CD4-positive, alpha-beta T cell treated with Interleukin-12 subunit alpha and Interleukin-12 subunit beta, for 1 hour (primary cell): Measurements from ENCODE around the gene CMSS1.

Source experiments
- DNase-seq: peaks from one replicate; pipeline ENCODE4 v3.0.0-alpha.2; 2020

The CMSS1 gene

GRCh38 chr3:100003609-100004503, 186.2 kb downstream of the CMSS1 start:
- no peak for DNase-seq

GRCh38 chr3:100004931-100005330, 187.3 kb downstream of the CMSS1 start:
- no peak for DNase-seq

GRCh38 chr3:100005665-100006393, 188.2 kb downstream of the CMSS1 start:
- DNase-seq = no peak

- DNase-seq = no peak
These were observed 189.1 kb downstream of the CMSS1 start for GRCh38 chr3:100006570-100007271.

GRCh38 chr3:100007313-100007712, 189.7 kb downstream of the CMSS1 start:
- DNase-seq = no peak

DNA sequence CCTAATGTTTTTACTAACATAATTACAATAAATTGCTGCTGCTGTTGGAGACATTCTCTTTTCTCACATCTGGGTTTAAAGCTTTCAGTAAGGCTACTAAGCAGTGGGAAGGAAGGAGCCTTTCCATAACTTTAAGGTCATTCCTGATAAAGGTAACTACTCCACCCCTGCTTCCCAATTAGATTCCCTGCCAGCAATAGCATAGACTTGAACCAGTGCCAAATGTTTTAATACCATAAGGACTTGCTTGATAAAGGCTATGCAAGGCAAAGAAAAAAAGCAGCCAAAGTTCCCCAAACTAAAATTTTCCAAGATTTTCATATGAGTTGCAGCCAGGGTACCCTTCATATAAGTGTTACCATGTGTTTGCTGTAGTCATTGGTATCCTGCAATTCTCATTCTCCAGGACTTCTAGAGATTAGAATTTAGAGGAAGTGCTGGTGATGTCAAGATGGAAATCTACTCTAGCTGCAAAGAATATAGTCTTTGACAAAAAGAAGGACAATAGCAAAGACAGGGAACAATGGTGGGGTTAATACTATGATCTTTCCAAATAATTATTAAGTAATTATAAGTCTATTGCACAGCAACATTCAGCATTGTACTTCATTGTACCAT, 190.5 kb downstream of the CMSS1 start:
- DNase-seq = no peak

DNA sequence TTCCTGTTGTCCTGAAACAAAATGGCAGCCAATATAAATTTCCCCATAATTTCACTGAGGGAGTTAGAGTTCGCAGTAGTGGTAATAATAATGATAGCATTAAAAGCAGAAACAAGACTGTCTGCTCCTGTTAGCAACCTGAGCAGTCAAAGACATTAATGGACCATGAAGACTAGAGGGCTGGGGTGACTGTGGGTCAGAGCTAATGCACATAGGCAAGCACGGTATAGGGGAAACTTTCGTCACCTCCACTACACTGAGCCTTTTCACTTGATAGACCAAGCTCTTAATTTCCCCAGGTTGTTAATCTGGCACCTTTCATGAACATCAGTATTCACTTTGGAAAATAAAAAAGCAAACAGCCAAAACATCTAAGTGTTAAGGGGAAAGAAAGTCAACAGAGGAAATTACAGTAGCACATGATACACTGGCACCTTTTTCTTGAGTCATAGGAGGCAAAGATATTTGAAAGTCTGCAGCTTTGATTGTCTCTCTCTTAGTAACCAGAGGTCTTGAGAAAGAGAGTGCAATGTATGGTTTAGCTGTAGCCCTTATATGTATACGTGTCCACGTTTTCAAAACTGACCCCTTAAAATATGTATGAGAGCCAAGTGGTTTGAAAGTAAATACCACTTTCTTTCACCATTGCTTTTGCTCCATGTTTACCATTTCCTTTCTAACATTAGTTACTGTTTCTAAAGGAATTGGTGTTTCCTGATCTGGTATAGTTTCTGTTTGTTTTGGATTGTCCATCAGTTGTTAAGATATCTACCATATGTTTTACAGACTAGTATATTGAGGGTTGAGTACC, 191.8 kb downstream of the CMSS1 start:
- DNase-seq = no peak

DNA sequence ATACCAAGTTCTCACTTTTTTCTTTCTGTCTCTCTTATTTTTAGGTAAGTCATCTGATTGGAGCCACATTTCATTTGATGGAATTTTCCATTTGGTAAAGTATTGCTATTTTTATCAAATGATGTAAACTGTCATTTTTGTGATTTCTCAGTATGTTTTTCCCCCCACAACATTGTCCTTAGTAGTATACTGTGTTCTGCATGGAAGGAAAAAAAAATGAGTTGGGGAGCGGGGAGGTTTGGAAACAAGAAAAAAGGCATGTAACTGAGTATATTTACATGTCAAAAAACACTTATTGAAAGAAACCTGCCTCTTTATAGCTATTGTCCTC, 192.4 kb downstream of the CMSS1 start:
- no peak for DNase-seq

DNA sequence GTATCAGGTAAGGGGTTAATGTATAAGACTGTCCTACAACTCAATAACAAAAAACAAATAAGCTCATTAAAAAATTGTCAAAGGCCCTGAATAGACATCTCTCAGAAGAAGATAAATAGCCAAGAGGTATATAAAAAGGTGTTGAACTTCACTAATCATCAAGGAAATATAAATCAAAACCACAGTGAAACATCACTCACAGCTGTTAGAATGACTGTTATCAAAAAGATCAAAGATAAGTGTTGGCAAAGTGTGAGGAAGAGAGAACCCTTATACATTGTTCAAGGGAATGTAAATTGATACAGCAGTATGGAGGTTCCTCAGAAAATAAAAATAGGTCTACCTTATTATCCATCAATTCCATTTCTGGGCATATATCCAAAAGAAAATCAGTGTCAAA, 201.1 kb downstream of the CMSS1 start:
- DNase-seq = no peak

- DNase-seq = no peak
These were observed 202.1 kb downstream of the CMSS1 start for GRCh38 chr3:100019719-100020118.

DNA sequence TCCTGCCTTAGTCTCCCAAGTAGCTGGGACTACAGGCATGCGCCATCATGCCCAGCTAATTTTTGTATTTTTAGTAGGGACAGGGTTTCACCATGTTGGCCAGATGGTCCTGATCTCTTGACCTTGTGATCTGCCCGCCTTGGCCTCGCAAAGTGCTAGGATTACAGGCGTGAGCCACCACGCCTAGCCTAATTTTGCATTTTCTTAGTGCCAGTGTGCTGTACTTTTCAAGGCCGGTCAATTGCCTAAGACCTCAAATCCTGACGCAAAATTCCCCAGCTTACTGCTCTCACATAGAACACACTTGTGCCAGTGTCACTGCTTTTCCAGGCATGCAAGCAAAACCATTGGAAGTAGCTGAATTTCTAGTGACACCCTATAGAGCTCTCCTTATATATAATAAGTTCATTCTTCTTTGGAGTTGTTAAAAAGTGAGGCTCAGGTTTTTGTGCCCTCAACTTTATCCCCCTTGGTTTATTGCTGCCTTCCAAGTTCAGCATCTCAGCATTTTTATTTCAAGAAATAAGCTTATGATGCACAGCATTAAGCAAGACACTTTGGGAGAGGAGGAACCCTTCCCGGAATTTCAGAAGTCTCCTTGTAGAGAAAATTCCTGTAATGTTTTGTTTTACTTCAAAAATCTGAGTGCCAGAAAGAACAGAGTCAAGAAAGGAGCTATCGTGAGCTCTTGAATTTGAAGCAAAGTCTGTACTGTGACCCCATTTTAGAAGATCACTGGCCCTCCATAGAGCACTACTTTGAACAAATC, 203.4 kb downstream of the CMSS1 start:
- DNase-seq = no peak

- no peak for DNase-seq
These were observed 204.8 kb downstream of the CMSS1 start for GRCh38 chr3:100022506-100022905.

DNA sequence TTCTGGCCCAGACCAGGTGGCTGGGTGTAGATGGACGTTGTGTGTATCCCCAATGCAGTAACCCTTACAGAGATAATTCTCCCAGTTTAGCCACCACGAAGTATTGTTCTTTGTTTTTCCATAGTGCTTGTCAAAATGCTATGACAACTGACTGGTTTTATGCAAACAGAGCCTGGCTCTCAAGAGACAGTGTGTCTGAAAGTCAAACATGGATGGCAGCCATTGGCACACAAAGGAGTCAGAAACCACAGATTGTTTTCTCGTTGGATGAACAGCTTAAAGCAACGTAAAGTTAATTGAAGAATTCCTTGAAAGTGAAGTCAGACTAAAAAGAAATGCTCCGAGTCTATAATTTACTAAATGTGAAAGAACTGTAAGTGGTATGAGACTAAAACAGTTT, 205.5 kb downstream of the CMSS1 start:
- DNase-seq = no peak

GRCh38 chr3:100023595-100023994, 205.9 kb downstream of the CMSS1 start:
- no peak for DNase-seq

GRCh38 chr3:100024520-100025303, 207.1 kb downstream of the CMSS1 start:
- DNase-seq = no peak

DNA sequence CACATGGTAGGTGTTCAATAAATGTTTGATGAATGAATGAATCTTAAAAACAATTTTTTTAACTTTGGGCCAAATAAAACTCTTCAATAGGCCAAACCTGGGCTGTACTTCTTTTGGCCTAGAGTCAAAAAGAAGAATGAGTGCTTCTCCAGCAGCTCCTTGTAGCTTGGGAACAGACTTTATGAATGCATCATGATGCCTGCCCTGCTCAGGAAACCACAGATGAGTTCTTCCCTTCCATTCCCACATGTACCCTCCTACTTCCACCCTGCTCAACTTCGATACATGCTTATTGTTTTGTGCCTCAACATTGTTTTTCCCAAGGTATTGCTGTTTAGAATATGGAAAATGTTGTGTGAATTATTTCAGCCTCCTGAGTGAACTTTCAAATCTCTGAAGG, 209.7 kb downstream of the CMSS1 start:
- no peak for DNase-seq

DNA sequence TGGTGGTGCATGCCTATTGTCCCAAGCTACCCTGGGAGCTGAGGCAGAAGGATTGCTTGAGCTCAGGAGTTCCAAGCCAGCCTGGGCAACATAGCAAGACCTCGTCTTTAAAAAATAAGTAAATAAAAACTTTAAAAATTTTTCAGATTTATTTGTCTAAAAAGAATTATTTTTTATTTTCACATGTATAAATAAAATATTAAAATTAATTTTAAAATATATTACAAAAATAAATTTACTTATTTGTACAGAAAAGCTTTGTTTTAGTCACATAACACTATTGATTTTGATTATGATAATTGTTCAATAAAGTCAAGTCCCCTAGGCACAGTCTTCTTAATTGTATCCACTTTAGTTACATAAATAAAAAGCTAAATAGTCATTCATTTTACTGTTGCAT, 211.4 kb downstream of the CMSS1 start:
- DNase-seq = no peak

GRCh38 chr3:100029689-100030088, 212.0 kb downstream of the CMSS1 start:
- no peak for DNase-seq

- no peak for DNase-seq
These were observed 212.7 kb downstream of the CMSS1 start for GRCh38 chr3:100030346-100030745.

DNA sequence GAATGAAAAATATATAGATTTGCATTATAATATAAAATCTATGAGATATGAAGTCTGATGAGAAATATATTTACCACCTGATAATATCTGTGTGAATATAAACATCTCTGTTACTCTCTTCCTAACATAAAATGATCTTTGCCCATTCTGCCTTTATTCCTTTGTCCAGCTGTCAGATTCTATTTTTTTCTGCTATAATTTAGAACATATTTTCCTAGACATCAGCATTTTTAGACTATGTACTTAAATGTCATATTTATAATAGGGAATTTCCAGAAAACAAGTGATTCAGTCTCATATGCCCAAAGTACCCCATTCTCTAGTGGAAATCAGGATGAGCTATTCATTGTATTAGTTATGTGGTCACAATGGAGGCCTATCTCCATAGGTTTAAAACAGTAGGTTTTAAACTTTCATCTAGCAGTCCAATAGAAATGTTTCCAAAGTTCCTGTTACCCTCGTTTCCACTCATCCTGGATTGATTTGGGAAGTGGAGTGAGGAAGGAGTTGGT, 213.3 kb downstream of the CMSS1 start:
- DNase-seq = no peak

GRCh38 chr3:100032243-100032642, 214.6 kb downstream of the CMSS1 start:
- DNase-seq = no peak
